GM20431 (cell line): ENCODE measurements around the gene RIOK2.

Experiments
- in situ Hi-C: fragments of 300-500 bp; cut with MseI, MboI; formaldehyde crosslinking; loops from one replicate; pipeline ENCODE4 v1.15.0; 2020; ENCODE audit warnings: low sequenced_read_pairs; ENCODE audit not compliant: unreplicated experiment

Gene RIOK2

DNA sequence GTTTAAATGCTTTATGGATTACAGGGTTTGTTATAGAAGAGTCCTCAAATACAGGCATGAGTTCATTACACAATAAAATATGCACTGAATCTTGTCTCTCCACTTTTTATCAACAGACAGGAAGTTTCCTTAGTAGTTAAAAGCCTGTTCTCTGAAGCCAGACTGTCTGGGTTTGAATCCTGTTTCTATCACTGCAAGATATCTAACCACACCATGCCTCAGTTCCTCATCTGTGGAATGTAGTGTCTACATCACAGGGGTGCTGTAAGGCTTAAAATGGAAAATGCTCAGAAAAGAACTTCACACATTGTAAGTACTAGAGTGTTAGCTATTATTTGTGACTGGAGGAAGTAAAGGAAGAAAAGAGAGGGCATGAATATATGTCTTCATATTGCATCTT is 49.9 kb downstream of the RIOK2 start:
- in situ Hi-C loops, result no loop called here

DNA sequence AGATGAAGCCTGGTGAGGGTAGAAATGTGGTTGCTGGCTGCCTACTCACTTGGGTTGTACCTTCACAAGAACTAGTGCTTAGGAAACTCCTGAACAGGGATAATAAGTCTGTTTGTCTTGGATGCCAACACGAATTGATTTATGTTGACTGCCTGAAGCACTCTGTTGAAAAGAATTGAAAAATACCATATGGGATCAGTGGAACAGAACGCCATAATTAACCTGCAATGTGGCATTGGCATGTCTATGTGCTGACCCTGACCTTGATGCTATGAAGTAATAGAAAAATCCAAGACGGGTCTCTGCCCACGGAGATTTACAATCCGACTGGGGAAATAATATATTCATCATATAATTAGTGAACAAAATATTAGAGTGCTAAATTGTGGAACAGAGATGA is 51.1 kb downstream of the RIOK2 start:
- in situ Hi-C loops, result no loop called here

DNA sequence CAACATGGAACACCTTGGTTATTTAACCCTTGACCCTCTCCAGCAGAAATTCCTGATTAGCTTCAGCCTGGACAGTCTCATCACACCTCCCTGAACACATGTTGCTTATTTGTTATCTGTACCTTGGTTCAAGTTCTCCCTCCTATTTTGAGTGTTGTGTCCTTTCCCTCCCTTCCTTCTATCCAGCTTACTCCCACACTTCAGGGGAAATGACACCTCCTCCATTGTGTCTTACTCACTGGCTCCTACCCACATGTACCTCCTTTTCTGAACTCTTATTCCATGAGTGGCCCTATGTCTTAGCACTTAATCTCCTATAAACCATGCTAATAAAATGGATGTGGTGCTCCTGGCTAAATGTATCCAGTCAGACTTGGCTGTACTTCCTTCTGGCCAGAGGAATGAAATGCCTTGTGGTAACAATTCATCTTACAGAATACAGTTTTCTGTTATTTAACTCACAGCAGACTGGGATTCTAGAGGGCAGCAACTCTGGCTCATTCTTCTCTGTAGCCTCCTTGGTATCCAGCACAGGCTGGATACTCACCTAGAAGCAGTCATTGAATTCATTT is 51.8 kb downstream of the RIOK2 start:
- in situ Hi-C loops, result no loop called here

DNA sequence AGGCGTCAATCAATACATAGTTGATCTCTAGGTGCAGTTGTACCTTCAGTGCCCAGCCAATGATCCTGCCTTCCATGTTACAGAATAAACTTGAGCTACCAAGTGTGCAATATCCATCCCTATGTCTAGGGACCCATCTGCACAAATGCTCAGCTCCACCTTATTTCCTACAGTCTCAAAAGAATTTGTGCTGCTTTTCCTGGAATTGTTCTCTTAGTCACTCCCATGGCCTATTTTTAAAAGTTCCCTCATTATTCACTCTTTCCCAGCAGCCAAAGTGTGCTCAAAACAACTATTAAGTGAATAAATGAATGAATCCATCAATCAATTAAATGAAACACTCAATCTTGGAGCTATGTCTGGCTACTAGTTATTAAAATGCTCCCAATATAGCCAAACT is 55.3 kb downstream of the RIOK2 start:
- in situ Hi-C loops, result no loop called here

DNA sequence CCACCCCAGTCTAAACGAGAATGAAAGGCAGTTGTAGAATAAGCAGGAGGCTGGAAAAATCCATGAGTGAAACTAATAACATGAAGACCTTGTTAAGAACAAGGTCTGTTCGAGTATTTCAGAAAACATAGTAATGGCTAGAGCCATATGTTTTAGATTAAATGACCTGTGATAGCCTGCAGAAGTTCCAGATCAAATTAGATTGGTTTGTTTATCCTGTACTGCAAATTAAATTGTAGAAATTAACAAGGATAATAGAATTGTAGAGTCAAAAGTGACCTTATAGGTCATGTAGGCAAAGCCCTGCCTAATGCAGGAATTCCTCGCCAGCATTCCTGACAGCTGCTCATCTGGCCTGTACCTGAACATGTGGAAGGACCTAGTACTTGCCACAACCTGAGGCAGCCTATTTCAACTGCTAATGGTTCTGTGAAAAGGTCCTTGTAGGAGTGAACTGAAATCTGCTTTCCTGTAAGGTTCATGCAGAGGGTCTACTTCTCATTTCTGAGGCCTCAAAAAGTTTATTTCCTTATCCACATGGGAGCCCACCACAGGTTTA is 57.8 kb downstream of the RIOK2 start:
- in situ Hi-C loops, result no loop called here

DNA sequence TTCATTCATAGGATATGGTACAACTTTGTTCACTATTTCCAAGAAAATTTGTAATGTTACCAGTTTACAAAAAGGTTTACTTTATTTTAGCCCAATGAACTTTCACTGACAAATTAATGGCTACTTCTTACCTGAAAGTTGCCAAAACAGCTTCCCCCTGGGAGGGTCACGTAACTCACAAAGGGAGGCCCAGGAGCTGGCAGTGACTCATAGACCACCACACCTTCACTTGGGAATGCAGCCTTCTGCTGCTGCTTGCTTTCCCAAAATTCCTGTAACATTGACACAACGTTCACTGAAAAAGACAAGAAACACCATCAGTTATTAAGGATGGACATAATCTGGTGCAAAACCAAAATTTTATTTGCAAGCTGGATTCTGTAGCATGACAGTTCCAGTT is 58.7 kb downstream of the RIOK2 start:
- in situ Hi-C loops, result no loop called here

- in situ Hi-C loops, result no loop called here
Observed at GRCh38 chr5:97121848-97122247, 61.2 kb downstream of the RIOK2 start.

DNA sequence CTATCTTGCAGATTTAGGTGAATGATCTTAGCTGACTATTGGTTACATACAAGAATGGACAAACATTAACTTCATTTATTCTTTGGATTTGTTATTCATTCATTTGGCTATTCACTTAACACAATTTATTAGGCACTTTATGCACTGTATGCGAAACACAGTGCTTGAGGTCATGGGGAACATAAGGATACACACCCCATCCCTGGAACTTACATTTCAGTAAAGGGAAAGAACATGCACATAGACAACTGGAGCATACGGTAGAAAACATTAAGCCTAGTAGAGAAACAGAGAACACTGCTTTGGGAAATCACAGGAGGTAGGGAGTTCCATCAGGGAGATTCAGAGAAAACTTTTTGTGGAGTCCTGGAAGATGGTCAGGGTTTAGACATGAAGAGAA is 62.9 kb downstream of the RIOK2 start:
- in situ Hi-C loops, result no loop called here

- in situ Hi-C loops, result no loop called here
Observed at GRCh38 chr5:97119007-97119390, 64.0 kb downstream of the RIOK2 start.

GRCh38 chr5:97118261-97119006 is 64.6 kb downstream of the RIOK2 start:
- in situ Hi-C loops, result no loop called here

- in situ Hi-C loops, result no loop called here
Observed at GRCh38 chr5:97115932-97116331, 67.1 kb downstream of the RIOK2 start.

DNA sequence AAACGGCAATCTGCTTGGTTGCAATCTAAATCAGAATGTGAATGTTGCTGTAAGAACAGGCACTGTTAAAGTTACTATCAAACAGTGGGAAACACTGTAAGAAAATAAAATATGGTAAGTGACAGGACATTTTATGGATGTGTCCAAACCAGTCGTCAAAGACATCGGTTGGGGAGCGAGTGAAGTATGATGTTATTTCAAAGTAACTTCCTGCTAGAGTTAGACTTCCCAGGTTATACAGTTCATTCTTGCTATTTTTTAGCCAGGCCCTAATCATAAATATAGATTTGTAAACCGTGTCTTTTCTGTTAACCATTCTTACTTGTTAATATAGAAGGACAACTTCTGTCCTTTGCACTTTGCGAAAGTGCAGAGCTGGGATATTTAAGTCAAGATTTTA is 70.8 kb downstream of the RIOK2 start:
- in situ Hi-C loops, result no loop called here

DNA sequence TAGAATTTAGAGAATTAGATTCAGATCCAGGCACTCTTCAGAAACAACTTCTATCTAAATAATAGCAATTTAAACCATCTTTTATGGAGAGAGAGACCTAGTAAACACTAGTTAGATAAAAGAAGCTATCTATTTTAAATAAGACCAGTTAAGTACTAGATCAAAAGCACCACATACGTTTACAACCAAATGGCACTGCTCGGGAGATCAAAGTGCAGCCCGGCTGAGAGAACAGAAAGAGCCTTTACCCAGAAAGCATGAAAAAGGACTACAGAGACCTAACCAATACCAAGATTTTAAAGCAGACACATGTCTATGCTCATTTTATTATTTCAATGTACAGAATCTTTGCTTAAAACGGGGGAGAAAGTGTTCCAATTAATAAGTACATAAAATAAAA is 71.4 kb downstream of the RIOK2 start:
- in situ Hi-C loops, result no loop called here

DNA sequence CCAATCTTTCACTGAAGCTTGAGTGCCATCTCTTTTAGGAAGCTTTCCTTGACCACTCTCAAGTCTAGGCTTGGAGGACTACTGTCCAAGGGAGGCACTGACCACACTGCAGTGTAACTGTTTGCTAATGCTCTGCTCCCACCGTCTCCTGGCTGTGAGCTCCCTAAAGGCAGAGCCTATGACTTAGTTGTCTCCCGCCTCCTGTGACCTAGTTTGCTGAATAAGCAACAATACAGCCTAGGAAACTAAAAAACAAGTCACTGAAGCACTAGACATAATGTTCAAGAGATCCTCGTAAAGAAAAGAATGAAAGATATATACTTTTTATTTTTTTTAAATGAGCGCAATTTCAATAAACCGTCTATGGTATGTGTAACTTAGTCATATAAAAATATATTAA is 72.0 kb downstream of the RIOK2 start:
- in situ Hi-C loops, result no loop called here
